Fibroblast of pulmonary artery (primary cell): Measurements from ENCODE around the gene LTBP1.

Experiments used
- DNase-seq: peaks from one replicate; pipeline ENCODE4 v3.0.0-alpha.2; 2010; ENCODE audit warnings: low read depth
- H3K4me3 ChIP-seq: replicated peaks from 2 replicates; pipeline ENCODE4 v1.5.1; 2011; ENCODE audit warnings: low read depth, mild to moderate bottlenecking, control low read depth, low read length, moderate library complexity
- CTCF ChIP-seq: IDR thresholded peaks from 2 replicates; pipeline ENCODE4 v1.5.1; 2011; ENCODE audit warnings: mild to moderate bottlenecking, control low read depth, low read length, inconsistent platforms; ENCODE audit errors: missing control alignments

The LTBP1 gene

GRCh38 chr2:33370636-33371265 lies 424.0 kb downstream of the LTBP1 start:
- TF ChIP-seq CTCF, result no peak
- H3K4me3 ChIP-seq, result no peak overlapping the region
- no peak for DNase-seq

- DNase-seq, result no peak
- no peak overlapping the region for H3K4me3 ChIP-seq
- TF ChIP-seq CTCF, result no peak
Measured at GRCh38 chr2:33371304-33372090, 424.7 kb downstream of the LTBP1 start.

GRCh38 chr2:33372940-33373553 lies 426.3 kb downstream of the LTBP1 start:
- peak; percentile 55 for DNase-seq
- no peak overlapping the region for H3K4me3 ChIP-seq
- TF ChIP-seq CTCF, result peak; percentile 77

- peak; percentile 84 for DNase-seq
- TF ChIP-seq CTCF, result no peak
- no peak overlapping the region for H3K4me3 ChIP-seq
Measured at GRCh38 chr2:33373986-33374385, 427.2 kb downstream of the LTBP1 start.

GRCh38 chr2:33375054-33375453 lies 428.3 kb downstream of the LTBP1 start:
- no peak for TF ChIP-seq CTCF
- no peak overlapping the region for H3K4me3 ChIP-seq
- peak; percentile 37 for DNase-seq

GRCh38 chr2:33377048-33377447 lies 430.3 kb downstream of the LTBP1 start:
- TF ChIP-seq CTCF, result no peak
- no peak for DNase-seq
- no peak overlapping the region for H3K4me3 ChIP-seq
